H1 (cell line): ENCODE measurements around the gene CENPX. TPM values are rescaled to one million over a fixed set of nuclear protein-coding genes. Genes with fewer than 3 reads are reported as not detected.

Source experiments
- CTCF ChIA-PET: fragments of 300-600 bp; sonication (Branson Sonifier 250); formaldehyde crosslinking; loops from one replicate; lab custom pipeline; 2021; ENCODE audit not compliant: partially characterized antibody; lab: Charles Lee
- POLR2A ChIA-PET: fragments of 300-600 bp; sonication (Branson Sonifier 250); formaldehyde crosslinking; loops from one replicate; lab custom pipeline; 2021; ENCODE audit warnings: inconsistent platforms; ENCODE audit not compliant: partially characterized antibody; lab: Charles Lee
- DNase-seq, 2 experiments: peaks; one replicate each; pipeline versions ENCODE4 v3.0.0 to v3.0.0-alpha.2; 2010 to 2022; ENCODE audit warnings: low spot score in 2 of 2, low read depth in 1 of 2, mixed read lengths in 1 of 2
- FAIRE-seq: peaks from 2 replicates; lab custom pipeline; 2011; peaks lifted over from hg19 to GRCh38; lab: Jason Lieb, UNC
- H2AFZ ChIP-seq: 2 replicates; pipeline ENCODE4 v1.8.1; 2012; ENCODE audit warnings: low read length, inconsistent platforms
- H2AK5ac ChIP-seq: 2 replicates; pipeline ENCODE4 v1.6.1; 2013; ENCODE audit warnings: low read depth, low read length
- H2BK120ac ChIP-seq: replicated peaks from 2 replicates; pipeline ENCODE3; 2013; ENCODE audit warnings: low read depth, low read length, inconsistent platforms
- H2BK12ac ChIP-seq: 2 replicates; pipeline ENCODE4 v1.6.1; 2013; ENCODE audit warnings: low read depth, low read length
- H2BK15ac ChIP-seq: 2 replicates; pipeline ENCODE4 v1.6.1; 2013; ENCODE audit warnings: low read length
- H2BK20ac ChIP-seq: 2 replicates; pipeline ENCODE4 v1.6.1; 2013; ENCODE audit warnings: low read length
- H2BK5ac ChIP-seq: 2 replicates; pipeline ENCODE4 v1.6.1; 2013; ENCODE audit warnings: low read depth, low read length
- H3K14ac ChIP-seq: 2 replicates; pipeline ENCODE4 v1.6.1; 2013; ENCODE audit warnings: inconsistent platforms; ENCODE audit not compliant: insufficient read length
- H3K18ac ChIP-seq: 2 replicates; pipeline ENCODE4 v1.6.1; 2013; ENCODE audit warnings: low read length; ENCODE audit errors: extremely low read depth
- H3K23ac ChIP-seq: 2 replicates; pipeline ENCODE4 v1.6.1; 2013; ENCODE audit warnings: inconsistent platforms; ENCODE audit not compliant: insufficient read length
- H3K23me2 ChIP-seq: 2 replicates; pipeline ENCODE4 v1.6.1; 2013; ENCODE audit warnings: low read depth, low read length
- H3K27ac ChIP-seq: 2 replicates; pipeline ENCODE4 v1.6.1; 2011; ENCODE audit warnings: low read depth, low read length, inconsistent platforms
- H3K27me3 ChIP-seq, 4 experiments: replicated peaks in 1 of 4; 1 replicate in 1 of 4; 2 replicates in 3 of 4; pipeline versions ENCODE4 v1.6.1 to v1.8.1; 2011 to 2013; ENCODE audit warnings: low read length in 3 of 4, mild to moderate bottlenecking in 3 of 4, inconsistent platforms in 2 of 4, mixed read lengths in 2 of 4, moderate library complexity in 1 of 4; ENCODE audit not compliant: control insufficient read depth in 3 of 4, insufficient read depth in 3 of 4; ENCODE audit errors: extremely low read depth in 1 of 4
- H3K36me3 ChIP-seq, 4 experiments: 2 replicates each; pipeline versions ENCODE4 v1.6.1 to v1.8.1; 2011 to 2013; ENCODE audit warnings: mild to moderate bottlenecking in 4 of 4, low read length in 3 of 4, moderate library complexity in 2 of 4, control low read depth in 1 of 4, inconsistent platforms in 1 of 4; ENCODE audit not compliant: insufficient read depth in 4 of 4, control insufficient read depth in 2 of 4
- H3K4ac ChIP-seq: replicated peaks from 2 replicates; pipeline ENCODE3; 2013; ENCODE audit warnings: low read length, low read depth, mixed read lengths, inconsistent platforms; ENCODE audit not compliant: insufficient read length
- H3K4me1 ChIP-seq, 4 experiments: replicated peaks in 1 of 4; 1 replicate in 1 of 4; 2 replicates in 3 of 4; pipeline versions ENCODE4 v1.6.1 to v1.8.1; 2011 to 2013; ENCODE audit warnings: low read length in 3 of 4, inconsistent platforms in 2 of 4, mixed read lengths in 1 of 4; ENCODE audit not compliant: insufficient read depth in 4 of 4, control insufficient read depth in 3 of 4
- H3K4me2 ChIP-seq, 2 experiments: 2 replicates each; pipeline versions ENCODE4 v1.6.1 to v1.8.1; 2011 to 2013; ENCODE audit warnings: low read depth in 2 of 2, low read length in 2 of 2, control low read depth in 1 of 2, inconsistent platforms in 1 of 2, mild to moderate bottlenecking in 1 of 2; ENCODE audit not compliant: insufficient read depth in 1 of 2
- H3K4me3 ChIP-seq, 4 experiments: fragments of 200-600, 300-600 bp in 1 of 4; sonication (generic), shearing (Covaris generic), sonication (Bioruptor Twin) in 1 of 4; 2 replicates each; pipeline versions ENCODE4 v1.5.1 to v1.8.1; 2011 to 2016; ENCODE audit warnings: low read length in 4 of 4, low read depth in 3 of 4, control low read depth in 2 of 4, inconsistent platforms in 2 of 4, mild to moderate bottlenecking in 2 of 4, mixed read lengths in 1 of 4, moderate library complexity in 1 of 4; ENCODE audit not compliant: insufficient read depth in 2 of 4; ENCODE audit errors: extremely low read depth in 1 of 4
- H3K56ac ChIP-seq: replicated peaks from 2 replicates; pipeline ENCODE3; 2013; ENCODE audit warnings: low read depth, mild to moderate bottlenecking, mixed read lengths, low read length, inconsistent platforms; ENCODE audit not compliant: insufficient read length
- H3K79me1 ChIP-seq: 2 replicates; pipeline ENCODE4 v1.6.1; 2013; ENCODE audit warnings: low read depth, low read length, control low read depth
- H3K79me2 ChIP-seq, 2 experiments: 2 replicates each; pipeline versions ENCODE4 v1.6.1 to v1.8.1; 2012 to 2013; ENCODE audit warnings: low read length in 2 of 2, mild to moderate bottlenecking in 2 of 2, inconsistent platforms in 1 of 2; ENCODE audit not compliant: insufficient read depth in 2 of 2, control insufficient read depth in 1 of 2
- H3K9ac ChIP-seq, 4 experiments: replicated peaks in 1 of 4; 1 replicate in 1 of 4; 2 replicates in 3 of 4; pipeline versions ENCODE4 v1.6.1 to v1.8.1; 2011 to 2013; ENCODE audit warnings: low read depth in 3 of 4, low read length in 3 of 4, control low read depth in 2 of 4, mild to moderate bottlenecking in 2 of 4, moderate library complexity in 2 of 4, inconsistent platforms in 1 of 4; ENCODE audit errors: extremely low read depth in 1 of 4
- H3K9me3 ChIP-seq, 2 experiments: 2 replicates each; pipeline versions ENCODE4 v1.6.1 to v1.8.1; 2012 to 2013; ENCODE audit warnings: mild to moderate bottlenecking in 2 of 2, moderate library complexity in 2 of 2, control low read depth in 1 of 2, inconsistent platforms in 1 of 2, low read depth in 1 of 2, low read length in 1 of 2, mixed read lengths in 1 of 2; ENCODE audit not compliant: insufficient read depth in 2 of 2
- H4K20me1 ChIP-seq, 2 experiments: replicated peaks in 1 of 2; 2 replicates each; pipeline versions ENCODE3 to v1.8.1; 2011 to 2013; ENCODE audit warnings: inconsistent platforms in 2 of 2, low read length in 2 of 2, mild to moderate bottlenecking in 1 of 2; ENCODE audit not compliant: insufficient read depth in 2 of 2, control insufficient read depth in 1 of 2
- H4K5ac ChIP-seq: 2 replicates; pipeline ENCODE4 v1.6.1; 2013; ENCODE audit warnings: low read length, low read depth, mixed read lengths, inconsistent platforms; ENCODE audit not compliant: insufficient read length
- H4K8ac ChIP-seq: 2 replicates; pipeline ENCODE4 v1.8.0; 2013; ENCODE audit warnings: mild to moderate bottlenecking, moderate library complexity, low read length, inconsistent platforms; ENCODE audit not compliant: insufficient read depth; ENCODE audit errors: extremely low read depth
- H4K91ac ChIP-seq: replicated peaks from 2 replicates; pipeline ENCODE3; 2013; ENCODE audit warnings: low read length, mixed read lengths, inconsistent platforms; ENCODE audit not compliant: insufficient read length
- BRCA1 ChIP-seq: IDR thresholded peaks from 2 replicates; pipeline ENCODE4 v1.6.1; 2012; ENCODE audit warnings: low read depth, low read length, improper control_type of control experiment
- CREB1 ChIP-seq: IDR thresholded peaks from 2 replicates; pipeline ENCODE4 v1.6.1; 2012; ENCODE audit warnings: inconsistent platforms
- EGR1 ChIP-seq: IDR thresholded peaks from 2 replicates; pipeline ENCODE4 v1.6.1; 2011; ENCODE audit warnings: low read depth, low read length, borderline replicate concordance
- GABPA ChIP-seq: IDR thresholded peaks from 2 replicates; pipeline ENCODE4 v1.6.1; 2011; ENCODE audit warnings: mild to moderate bottlenecking, low read length, moderate library complexity, borderline replicate concordance; ENCODE audit not compliant: insufficient read depth
- JUN ChIP-seq: IDR thresholded peaks from 2 replicates; pipeline ENCODE4 v1.6.1; 2011; ENCODE audit warnings: low read depth, mild to moderate bottlenecking, improper control_type of control experiment, low read length
- MAFK ChIP-seq: IDR thresholded peaks from 2 replicates; pipeline ENCODE4 v1.6.1; 2012; ENCODE audit warnings: low read depth, mild to moderate bottlenecking, improper control_type of control experiment, low read length
- NRF1 ChIP-seq: IDR thresholded peaks from 2 replicates; pipeline ENCODE4 v1.6.1; 2011; ENCODE audit warnings: mild to moderate bottlenecking, low read depth, low read length, improper control_type of control experiment
- RNF2 ChIP-seq: fragments of 200-900, 300-1000 bp; sonication (generic); IDR thresholded peaks from 2 replicates; pipeline ENCODE4 v1.7.1; 2016; ENCODE audit warnings: borderline replicate concordance, low read depth, mild to moderate bottlenecking, antibody characterized with exemption, low read length; ENCODE audit not compliant: poor library complexity, severe bottlenecking; ENCODE audit errors: missing control alignments
- SIN3A ChIP-seq, 2 experiments: IDR thresholded peaks in 1 of 2; conservative IDR thresholded peaks in 1 of 2; 2 replicates each; pipeline ENCODE4 v1.6.1; 2011 to 2012; ENCODE audit warnings: low read length in 2 of 2, improper control_type of control experiment in 1 of 2, low read depth in 1 of 2, mild to moderate bottlenecking in 1 of 2
- SP1 ChIP-seq: IDR thresholded peaks from 2 replicates; pipeline ENCODE4 v1.6.1; 2011; ENCODE audit warnings: low read depth, low read length
- TAF7 ChIP-seq: optimal IDR thresholded peaks from 2 replicates; pipeline ENCODE3; 2011; ENCODE audit warnings: low read depth, mild to moderate bottlenecking, inconsistent platforms, low read length, moderate library complexity, borderline replicate concordance
- TBP ChIP-seq: IDR thresholded peaks from 2 replicates; pipeline ENCODE4 v1.6.1; 2011; ENCODE audit warnings: low read depth, low read length, improper control_type of control experiment
- WGBS, 2 experiments: shearing (Covaris generic) in 1 of 2; methylation state at CpG; one replicate each; pipeline versions ENCODE4 v1.1.6 to v1.1.7; 2013 to 2015; ENCODE audit warnings: low lambda C conversion rate in 2 of 2, mixed read lengths in 2 of 2, inconsistent platforms in 1 of 2, low coverage in 1 of 2, missing lambda C conversion rate in 1 of 2; ENCODE audit not compliant: insufficient replicate concordance in 2 of 2, insufficient coverage in 1 of 2, insufficient read length in 1 of 2; ENCODE audit errors: extremely low coverage in 1 of 2, missing lambda C conversion rate in 1 of 2; 5-methylcytosine and 5-hydroxymethylcytosine counted together
- polyA plus RNA-seq, 7 experiments: library from polyadenylated mRNA; depleted of rRNA in 3 of 7; stranded (reverse) in 5 of 7; unstranded in 2 of 7; fragments of >200 nt in 5 of 7; fragments of 200-250 nt in 2 of 7; gene quantifications; 1 replicate in 5 of 7; 2 replicates in 1 of 7; 4 replicates in 1 of 7; pipeline versions ENCODE4 v1.2.1 to v1.2.3, GENCODE V29; 2011 to 2013; ENCODE audit warnings: missing spikeins in 2 of 7, mixed read lengths in 2 of 7
- total RNA-seq: library from RNA; stranded (reverse); fragmentation: NEBNext Ultra II Directional; extraction: Animal tissue kit (Norgen Biotek cat#: 25700); gene quantifications from 2 replicates; pipeline ENCODE4 v1.2.1, GENCODE V29; 2021

Gene CENPX
- total and polyA plus RNA-seq, 2 of the 8 experiments (the other 6 are each of a cell fraction or from before 2014, with no cell fraction given), result 116 to 122 TPM

- no peak within 1 kb of the TSS for H3K14ac ChIP-seq
- TF ChIP-seq BRCA1 (no peak), SIN3A (conservative IDR thresholded peaks at IDR 0.05 in 1 of 2, IDR thresholded peaks at IDR 0.05 in 1 of 2; ENCODE audit: low read depth in 1 of 2, low read length in 2 of 2) (0 out of 4 replicates have a peak, but pooled peaks of 1 of the 2 experiments have one; percentile 13), TBP (no peak), NRF1 (no peak), GABPA (no peak), EGR1 (no peak), SP1 (no peak), MAFK (no peak), CREB1 (no peak), JUN (no peak), RNF2 (no peak), TAF7 (peak; percentile 8)
Observed at GRCh38 chr17:82031303-82031884, 8.7 kb upstream of the CENPX start, which contains the start of gene RAC3. TSS of gene RAC3 (plus strand) at chr17:82031678. CDS start at chr17:82031762, 84 bp downstream.

More at GRCh38 chr17:82031303-82031884, 8.7 kb upstream of the CENPX start, which contains the start of gene RAC3:
- CTCF ChIA-PET, result interaction anchor here (0.7 to 3.1 kb wide), 15 partner anchors 9 to 203 kb away, joined by 3 to 40 read pairs (median 8); partner anchors contain the start of genes CENPX, DUS1L and LRRC45
- DNase-seq (no peak), FAIRE-seq (no peak)
- 0 out of 2 replicates have a peak within 1 kb of the TSS, but pooled peaks have one; percentile 44 for H2BK5ac ChIP-seq
- H3K27ac ChIP-seq, result no peak within 1 kb of the TSS
- no peak within 1 kb of the TSS for H3K23ac ChIP-seq
- peak within 1 kb of the TSS in 3 of 4 experiments; percentile 48 to 69 (median 53); a peak in 4 of 7 replicates for H3K9ac ChIP-seq
- H3K79me1 ChIP-seq, result peaks cover 3% of the 10 kb centered on the region; the same call in 1 of the 2 replicates
- peak within 1 kb of the TSS; percentile 97 for H3K4ac ChIP-seq
- peaks cover 0 to 13% (median 4%) of the 10 kb centered on the region in 4 experiments; a peak in 5 of 7 replicates for H3K4me1 ChIP-seq
- no peaks in the 10 kb centered on the region for H3K27me3 ChIP-seq
- peak within 1 kb of the TSS; percentile 71 for H3K18ac ChIP-seq
- no peaks in the 10 kb centered on the region; a peak in 2 of 8 replicates for H3K36me3 ChIP-seq
- H2BK20ac ChIP-seq, result no peak within 1 kb of the TSS
- H4K91ac ChIP-seq, result peak within 1 kb of the TSS; percentile 89
- peaks cover 2 to 19% of the 10 kb centered on the region in 2 experiments for H4K20me1 ChIP-seq
- H2AFZ ChIP-seq, result no peak within 1 kb of the TSS; the same call in 1 of the 2 replicates
- H3K56ac ChIP-seq, result peak within 1 kb of the TSS; percentile 79
- peak within 1 kb of the TSS; percentile 21 for H4K5ac ChIP-seq
- peak within 1 kb of the TSS; percentile 80 for H4K8ac ChIP-seq
- peaks cover 7% of the 10 kb centered on the region; the same call in 1 of the 2 replicates for H3K23me2 ChIP-seq
- H2BK12ac ChIP-seq, result 0 out of 2 replicates have a peak within 1 kb of the TSS, but pooled peaks have one; percentile 17
- H2BK15ac ChIP-seq, result no peak within 1 kb of the TSS
- POLR2A ChIA-PET, result interaction anchor here (0.9 to 4.9 kb wide), 12 partner anchors 9 to 105 kb away, joined by 3 to 38 read pairs (median 10); partner anchors contain the start of genes CENPX, FASN, GPS1 and LRRC45
- H3K4me3 ChIP-seq, result peak within 1 kb of the TSS; percentile 56 to 80 (median 59)
- H3K4me2 ChIP-seq, result peak within 1 kb of the TSS; percentile 80 to 94
- peak within 1 kb of the TSS; percentile 41; the same call in 1 of the 2 replicates for H2AK5ac ChIP-seq
- 0% methylated on average over 27 of the region's 96 CpGs; no CpG with 5 or more reads in 1 of the 2 experiments for WGBS, 2 experiments
- peak within 1 kb of the TSS; percentile 10 for H2BK120ac ChIP-seq
- H3K9me3 ChIP-seq, result no peaks in the 10 kb centered on the region
- H3K79me2 ChIP-seq, result peaks cover 0 to 2% of the 10 kb centered on the region in 2 experiments; a peak in 1 of 4 replicates
